IMR-90 (cell line): ENCODE measurements around the gene DPM1. TPM values are rescaled to one million over a fixed set of nuclear protein-coding genes. Genes with fewer than 3 reads are reported as not detected.

Experiments used
- ATAC-seq: fragments of 200-7000 bp; cut with Tn5 transposase; 2 replicates; pipeline ENCODE4 v1.9.1; 2020; ENCODE audit warnings: low read depth, mild to moderate bottlenecking, moderate library complexity
- BruUV-seq: library from RNA; stranded (reverse); fragments of 400-500 nt; replicated peaks from 2 replicates; lab custom pipeline; 2021; lab: Mats Ljungman, UMichigan
- CTCF ChIA-PET: fragments of 300-600 bp; formaldehyde crosslinking; extraction: SDS; loops from one replicate; lab custom pipeline; 2021; ENCODE audit warnings: antibody characterized with exemption; lab: Yijun Ruan, JAX
- POLR2A ChIA-PET: fragments of 300-600 bp; sonication (Branson Sonifier 250); formaldehyde crosslinking; loops from one replicate; lab custom pipeline; 2022; ENCODE audit warnings: antibody characterized with exemption; ENCODE audit not compliant: unreplicated experiment; lab: Charles Lee
- DNase-seq: peaks from one replicate; pipeline ENCODE4 v3.0.0; 2013
- H2AFZ ChIP-seq: replicated peaks from 2 replicates; pipeline ENCODE3; 2013; ENCODE audit warnings: low read length, mild to moderate bottlenecking; ENCODE audit not compliant: poor library complexity
- H2AK5ac ChIP-seq: 2 replicates; pipeline ENCODE4 v1.6.1; 2013; ENCODE audit warnings: low read depth, low read length, inconsistent platforms
- H2AK9ac ChIP-seq: replicated peaks from 2 replicates; pipeline ENCODE3; 2013; ENCODE audit warnings: mild to moderate bottlenecking, low read depth, low read length, moderate library complexity; ENCODE audit not compliant: poor library complexity
- H2BK120ac ChIP-seq: 2 replicates; pipeline ENCODE4 v1.6.1; 2013; ENCODE audit warnings: low read depth, low read length, inconsistent platforms
- H2BK15ac ChIP-seq: 3 replicates; pipeline ENCODE4 v1.6.1; 2013; ENCODE audit warnings: low read depth, low read length, inconsistent platforms
- H2BK20ac ChIP-seq: 2 replicates; pipeline ENCODE4 v1.6.1; 2013; ENCODE audit warnings: low read depth, mild to moderate bottlenecking, inconsistent platforms, low read length, moderate library complexity
- H2BK5ac ChIP-seq: 2 replicates; pipeline ENCODE4 v1.6.1; 2013; ENCODE audit warnings: mild to moderate bottlenecking, low read depth, low read length, inconsistent platforms; ENCODE audit not compliant: poor library complexity, severe bottlenecking
- H3K14ac ChIP-seq: replicated peaks from 2 replicates; pipeline ENCODE4 v1.6.1; 2013; ENCODE audit warnings: low read depth, low read length, inconsistent platforms
- H3K18ac ChIP-seq: 2 replicates; pipeline ENCODE4 v1.6.1; 2013; ENCODE audit warnings: low read depth, low read length, control low read depth
- H3K23ac ChIP-seq: 2 replicates; pipeline ENCODE4 v1.6.1; 2013; ENCODE audit warnings: low read depth, low read length, inconsistent platforms
- H3K27ac ChIP-seq: 2 replicates; pipeline ENCODE4 v1.5.1; 2013; ENCODE audit warnings: mild to moderate bottlenecking, control low read depth, low read length; ENCODE audit not compliant: insufficient read depth
- H3K27me3 ChIP-seq: 2 replicates; pipeline ENCODE4 v1.6.1; 2013; ENCODE audit warnings: low read length; ENCODE audit not compliant: control insufficient read depth, insufficient read depth
- H3K36me3 ChIP-seq: 2 replicates; pipeline ENCODE4 v1.6.1; 2013; ENCODE audit warnings: low read length, mixed read lengths; ENCODE audit not compliant: control insufficient read depth, insufficient read depth
- H3K4ac ChIP-seq: 2 replicates; pipeline ENCODE4 v1.6.1; 2013; ENCODE audit warnings: low read depth, low read length, inconsistent platforms
- H3K4me1 ChIP-seq: 2 replicates; pipeline ENCODE4 v1.6.1; 2013; ENCODE audit warnings: low read length, mixed read lengths; ENCODE audit not compliant: control insufficient read depth, insufficient read depth
- H3K4me2 ChIP-seq: 2 replicates; pipeline ENCODE4 v1.6.1; 2013; ENCODE audit warnings: low read depth, mild to moderate bottlenecking, control low read depth, low read length, moderate library complexity
- H3K4me3 ChIP-seq: 2 replicates; pipeline ENCODE4 v1.5.1; 2013; ENCODE audit warnings: low read depth, mild to moderate bottlenecking, control low read depth, low read length, moderate library complexity; ENCODE audit not compliant: insufficient read depth
- H3K56ac ChIP-seq: 2 replicates; pipeline ENCODE4 v1.6.1; 2013; ENCODE audit warnings: low read length, inconsistent platforms; ENCODE audit not compliant: insufficient read depth; ENCODE audit errors: extremely low read depth
- H3K79me1 ChIP-seq, 2 experiments: 2 replicates each; pipeline ENCODE4 v1.6.1; 2013; ENCODE audit warnings: low read length in 2 of 2, inconsistent platforms in 1 of 2, low read depth in 1 of 2
- H3K9ac ChIP-seq: 2 replicates; pipeline ENCODE4 v1.6.1; 2013; ENCODE audit warnings: low read depth, low read length, control low read depth
- H3K9me1 ChIP-seq: 2 replicates; pipeline ENCODE4 v1.6.1; 2013; ENCODE audit warnings: low read length, inconsistent platforms; ENCODE audit not compliant: insufficient read depth
- H3K9me3 ChIP-seq: 2 replicates; pipeline ENCODE4 v1.6.1; 2013; ENCODE audit warnings: low read length; ENCODE audit not compliant: control insufficient read depth, insufficient read depth
- H4K20me1 ChIP-seq: 2 replicates; pipeline ENCODE4 v1.6.1; 2013; ENCODE audit warnings: low read length, inconsistent platforms; ENCODE audit not compliant: insufficient read depth
- H4K5ac ChIP-seq: 2 replicates; pipeline ENCODE4 v1.6.1; 2013; ENCODE audit warnings: mild to moderate bottlenecking, low read depth, low read length, control low read depth
- H4K8ac ChIP-seq, 2 experiments: 2 replicates each; pipeline ENCODE4 v1.6.1; 2013; ENCODE audit warnings: low read depth in 2 of 2, low read length in 2 of 2, control low read depth in 1 of 2, inconsistent platforms in 1 of 2
- H4K91ac ChIP-seq: 2 replicates; pipeline ENCODE4 v1.6.1; 2013; ENCODE audit warnings: low read depth, low read length, inconsistent platforms; ENCODE audit not compliant: insufficient read depth
- CEBPB ChIP-seq: IDR thresholded peaks from 2 replicates; pipeline ENCODE4 v1.6.1; 2012; ENCODE audit warnings: low read depth, low read length, improper control_type of control experiment
- FOS ChIP-seq: fragments of 150-350 bp; IDR thresholded peaks from 2 replicates; pipeline ENCODE4 v1.6.1; 2016; ENCODE audit warnings: low read depth, low read length
- MXI1 ChIP-seq: IDR thresholded peaks from 2 replicates; pipeline ENCODE4 v1.6.1; 2012; ENCODE audit warnings: low read depth, mild to moderate bottlenecking, low read length, moderate library complexity, borderline replicate concordance
- POLR2A ChIP-seq: IDR thresholded peaks from 2 replicates; pipeline ENCODE4 v1.6.1; 2012; ENCODE audit warnings: mild to moderate bottlenecking, low read depth, low read length
- WGBS, 2 experiments: methylation state at CpG; one replicate each; pipeline versions ENCODE4 v1.1.5 to v1.1.7; 2013; ENCODE audit warnings: missing lambda C conversion rate in 2 of 2; ENCODE audit not compliant: insufficient read length in 1 of 2; ENCODE audit errors: extremely low coverage in 2 of 2; 5-methylcytosine and 5-hydroxymethylcytosine counted together
- dilution Hi-C: fragments of 300-500 bp; cut with HindIII; formaldehyde crosslinking; loops from one replicate; pipeline ENCODE4 v1.14.3; 2018; ENCODE audit warnings: low sequenced_read_pairs; ENCODE audit not compliant: unreplicated experiment
- in situ Hi-C: fragments of 300-500 bp; cut with MboI; formaldehyde crosslinking; loops from 3 replicates; pipeline ENCODE4 v1.14.3; 2019; ENCODE audit warnings: low sequenced_read_pairs, inconsistent platforms, mixed read lengths
- intact Hi-C: fragments of 100-400 bp; cut with micrococcal nuclease; formaldehyde crosslinking; loops from 2 replicates; pipeline ENCODE4 v1.10.0; 2022
- polyA plus RNA-seq, 3 experiments: library from polyadenylated mRNA; depleted of rRNA; stranded (reverse); fragments of >200 nt; gene quantifications; 2 replicates each; pipeline ENCODE4 v1.2.3, GENCODE V29; 2012; ENCODE audit warnings: low replicate concordance in 1 of 3
- total RNA-seq: library from RNA; depleted of rRNA; stranded (reverse); fragments of >200 nt; gene quantifications from 2 replicates; pipeline ENCODE4 v1.2.3, GENCODE V29; 2012

Gene DPM1
- total and polyA plus RNA-seq, 2 of the 4 experiments (the other 2 are of a cell fraction): 59.1 to 89.1 TPM

DNA sequence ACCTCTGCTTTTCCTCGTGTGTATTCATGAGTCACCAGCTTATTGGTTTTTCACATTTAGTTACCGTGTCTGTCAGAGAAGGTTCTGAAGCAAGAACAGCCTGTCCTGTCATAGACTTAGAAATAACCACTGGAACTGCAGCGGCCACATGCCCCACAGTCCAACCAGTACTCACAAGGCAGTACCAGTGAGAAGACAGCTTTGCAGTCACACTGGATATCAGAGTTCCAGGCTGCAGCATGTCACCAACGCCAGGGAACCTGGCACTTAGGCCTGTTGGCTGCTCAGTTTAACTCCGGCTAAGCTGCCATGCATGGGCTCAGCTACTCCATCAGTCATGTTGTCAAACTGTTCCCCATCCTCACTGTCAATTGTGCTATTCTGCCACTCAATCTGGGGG is 67.2 kb downstream of the DPM1 start:
- intact Hi-C loops: no loop called here
- 0 out of 2 replicates have a peak overlapping the region, but pooled peaks have one; percentile 40 for H3K23ac ChIP-seq
- no peak overlapping the region for H3K18ac ChIP-seq
- ATAC-seq (peak; percentile 57), DNase-seq (peak; percentile 74)
- no peak overlapping the region for H2BK15ac ChIP-seq
- H2AK5ac ChIP-seq: 0 out of 2 replicates have a peak overlapping the region, but pooled peaks have one; percentile 38
- no peak overlapping the region for H3K4me3 ChIP-seq
- dilution Hi-C loops: no loop called here
- H3K36me3 ChIP-seq: peaks cover 39% of the 10 kb centered on the region
- H3K9me1 ChIP-seq: peaks cover 41% of the 10 kb centered on the region
- no peaks in the 10 kb centered on the region for H3K27me3 ChIP-seq
- peaks cover 6% of the 10 kb centered on the region for H3K4me1 ChIP-seq
- H4K8ac ChIP-seq: no peak overlapping the region; a peak in 1 of 4 replicates
- TF ChIP-seq POLR2A: no peak
- peak; percentile 61; the same call in 1 of the 2 replicates for TF ChIP-seq CEBPB
- peak; percentile 66; the same call in 1 of the 2 replicates for TF ChIP-seq MXI1
- no peak for TF ChIP-seq FOS
- in situ Hi-C loops: no loop called here
- ChIA-PET POLR2A (no interaction called here), CTCF (interaction anchor here (1.0 kb wide), 1 partner anchor 38 kb away, joined by 5 read pairs; no protein-coding TSS in a partner anchor)
- H2BK5ac ChIP-seq: no peak overlapping the region
- H3K79me1 ChIP-seq: peaks cover 48 to 89% of the 10 kb centered on the region in 2 experiments
- H2AK9ac ChIP-seq: peak overlapping the region; percentile 31
- H4K91ac ChIP-seq: no peak overlapping the region
- H3K4ac ChIP-seq: no peak overlapping the region
- no peaks in the 10 kb centered on the region for H3K9me3 ChIP-seq
- H3K4me2 ChIP-seq: no peak overlapping the region
- H3K56ac ChIP-seq: no peak overlapping the region
- no peak overlapping the region for H4K5ac ChIP-seq
- H3K14ac ChIP-seq: no peak overlapping the region
- peaks cover 70% of the 10 kb centered on the region for H4K20me1 ChIP-seq
- no TSS peak for BruUV-seq
- WGBS, 2 experiments: 73% methylated on average over 5 of the region's 5 CpGs; no CpG with 5 or more reads in 1 of the 2 experiments
- H2AFZ ChIP-seq: no peak overlapping the region
- H2BK20ac ChIP-seq: no peak overlapping the region
- H3K27ac ChIP-seq: no peak overlapping the region
- H2BK120ac ChIP-seq: no peak overlapping the region
- no peak overlapping the region for H3K9ac ChIP-seq
